ENCODE results near the gene KCTD20.

DNA sequence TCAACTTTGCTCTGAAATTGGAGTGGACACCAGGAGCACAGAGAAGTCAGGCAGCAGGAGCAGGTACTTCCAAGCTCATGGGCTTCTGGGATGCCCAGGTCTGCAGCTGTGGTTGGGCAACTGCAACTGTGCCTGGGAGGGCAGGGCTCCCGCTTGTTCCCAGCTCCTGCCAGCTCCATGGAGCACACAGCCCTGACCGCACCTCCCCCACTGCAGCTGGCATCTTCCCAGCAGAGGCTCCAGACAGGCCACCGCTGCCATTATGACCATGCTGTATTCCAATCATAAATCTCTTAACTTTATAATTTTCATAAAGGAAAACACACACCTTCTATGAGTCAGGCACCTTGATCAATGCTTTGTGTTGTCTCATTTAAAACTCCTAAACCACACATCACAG, 67.6 kb downstream of the KCTD20 start:
- TF ChIP-seq, protein P1, sequence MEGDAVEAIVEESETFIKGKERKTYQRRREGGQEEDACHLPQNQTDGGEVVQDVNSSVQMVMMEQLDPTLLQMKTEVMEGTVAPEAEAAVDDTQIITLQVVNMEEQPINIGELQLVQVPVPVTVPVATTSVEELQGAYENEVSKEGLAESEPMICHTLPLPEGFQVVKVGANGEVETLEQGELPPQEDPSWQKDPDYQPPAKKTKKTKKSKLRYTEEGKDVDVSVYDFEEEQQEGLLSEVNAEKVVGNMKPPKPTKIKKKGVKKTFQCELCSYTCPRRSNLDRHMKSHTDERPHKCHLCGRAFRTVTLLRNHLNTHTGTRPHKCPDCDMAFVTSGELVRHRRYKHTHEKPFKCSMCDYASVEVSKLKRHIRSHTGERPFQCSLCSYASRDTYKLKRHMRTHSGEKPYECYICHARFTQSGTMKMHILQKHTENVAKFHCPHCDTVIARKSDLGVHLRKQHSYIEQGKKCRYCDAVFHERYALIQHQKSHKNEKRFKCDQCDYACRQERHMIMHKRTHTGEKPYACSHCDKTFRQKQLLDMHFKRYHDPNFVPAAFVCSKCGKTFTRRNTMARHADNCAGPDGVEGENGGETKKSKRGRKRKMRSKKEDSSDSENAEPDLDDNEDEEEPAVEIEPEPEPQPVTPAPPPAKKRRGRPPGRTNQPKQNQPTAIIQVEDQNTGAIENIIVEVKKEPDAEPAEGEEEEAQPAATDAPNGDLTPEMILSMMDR (conservative IDR thresholded peaks at IDR 0.05; ENCODE audit: low read length) = no peak
- no peak for TF ChIP-seq EZH2phosphoT487 (IDR thresholded peaks at IDR 0.05; ENCODE audit: borderline replicate concordance, low read depth, low read length)

Data from OCI-LY7 (cell line).